SK-N-SH treated with all-trans-retinoic acid at 6 μM for 48 hours (cell line): ENCODE results near the gene AGTR1.

ENCODE experiments used
- ARNTL ChIP-seq: fragments of 450-650 bp; formaldehyde crosslinking; IDR thresholded peaks from 2 replicates; pipeline ENCODE4 v1.5.0; 2020; ENCODE audit warnings: low read depth, mild to moderate bottlenecking, moderate library complexity, borderline replicate concordance
- CSRNP3 ChIP-seq: fragments of 250-450 bp; sonication (Bioruptor Pico); IDR thresholded peaks from 2 replicates; pipeline ENCODE4 v1.5.1; 2021; ENCODE audit warnings: mild to moderate bottlenecking, moderate library complexity
- ESRRG ChIP-seq: fragments of 250-450 bp; sonication (Bioruptor Pico); IDR thresholded peaks from 2 replicates; pipeline ENCODE4 v1.6.1; 2021; ENCODE audit warnings: mild to moderate bottlenecking
- OSR1 ChIP-seq: fragments of 250-450 bp; sonication (Bioruptor Pico); IDR thresholded peaks from 2 replicates; pipeline ENCODE4 v1.8.0; 2022; ENCODE audit warnings: moderate library complexity, mild to moderate bottlenecking, inconsistent platforms
- PATZ1 ChIP-seq: fragments of 250-450 bp; sonication (Bioruptor Pico); IDR thresholded peaks from 2 replicates; pipeline ENCODE4 v1.8.0; 2020; ENCODE audit warnings: mild to moderate bottlenecking, moderate library complexity, borderline replicate concordance
- ZC3H10 ChIP-seq: fragments of 250-450 bp; sonication (Bioruptor Pico); IDR thresholded peaks from 2 replicates; pipeline ENCODE4 v1.5.1; 2021; ENCODE audit warnings: mild to moderate bottlenecking, moderate library complexity
- ZFP3 ChIP-seq: fragments of 250-450 bp; sonication (Bioruptor Pico); IDR thresholded peaks from 2 replicates; pipeline ENCODE4 v1.5.0; 2020; ENCODE audit warnings: mild to moderate bottlenecking, moderate library complexity
- ZFP30 ChIP-seq: fragments of 450-650 bp; formaldehyde crosslinking; IDR thresholded peaks from 2 replicates; pipeline ENCODE4 v1.5.0; 2022; ENCODE audit warnings: mild to moderate bottlenecking, moderate library complexity
- ZNF565 ChIP-seq: fragments of 450-650 bp; formaldehyde crosslinking; conservative IDR thresholded peaks from 2 replicates; pipeline ENCODE4 v1.5.0; 2020; ENCODE audit warnings: low read depth, mild to moderate bottlenecking, moderate library complexity

- TF ChIP-seq ZFP3 (no peak), ZFP30 (no peak), ARNTL (CRISPR knock-in tag) (no peak), CSRNP3 (CRISPR knock-in tag) (no peak), ESRRG (CRISPR knock-in tag) (no peak), OSR1 (CRISPR knock-in tag) (no peak), PATZ1 (no peak), ZC3H10 (CRISPR knock-in tag) (peak; percentile 68; the same call in 1 of the 2 replicates), ZNF565 (CRISPR knock-in tag) (no peak)
Observed at GRCh38 chr3:148711981-148712666, 14.4 kb downstream of the AGTR1 start.
